H1 (cell line): ENCODE results near the gene PI4K2A. TPM values are rescaled to one million over a fixed set of nuclear protein-coding genes. Genes with fewer than 3 reads are reported as not detected.

Source experiments
- CTCF ChIA-PET: fragments of 300-600 bp; sonication (Branson Sonifier 250); formaldehyde crosslinking; loops from one replicate; lab custom pipeline; 2021; ENCODE audit not compliant: partially characterized antibody; lab: Charles Lee
- POLR2A ChIA-PET: fragments of 300-600 bp; sonication (Branson Sonifier 250); formaldehyde crosslinking; loops from one replicate; lab custom pipeline; 2021; ENCODE audit warnings: inconsistent platforms; ENCODE audit not compliant: partially characterized antibody; lab: Charles Lee
- DNase-seq, 2 experiments: peaks; one replicate each; pipeline versions ENCODE4 v3.0.0 to v3.0.0-alpha.2; 2010 to 2022; ENCODE audit warnings: low spot score in 2 of 2, low read depth in 1 of 2, mixed read lengths in 1 of 2
- FAIRE-seq: peaks from 2 replicates; lab custom pipeline; 2011; peaks lifted over from hg19 to GRCh38; lab: Jason Lieb, UNC
- H2AFZ ChIP-seq: 2 replicates; pipeline ENCODE4 v1.8.1; 2012; ENCODE audit warnings: low read length, inconsistent platforms
- H2AK5ac ChIP-seq: 2 replicates; pipeline ENCODE4 v1.6.1; 2013; ENCODE audit warnings: low read depth, low read length
- H2BK120ac ChIP-seq: replicated peaks from 2 replicates; pipeline ENCODE3; 2013; ENCODE audit warnings: low read depth, low read length, inconsistent platforms
- H2BK12ac ChIP-seq: 2 replicates; pipeline ENCODE4 v1.6.1; 2013; ENCODE audit warnings: low read depth, low read length
- H2BK15ac ChIP-seq: 2 replicates; pipeline ENCODE4 v1.6.1; 2013; ENCODE audit warnings: low read length
- H2BK20ac ChIP-seq: 2 replicates; pipeline ENCODE4 v1.6.1; 2013; ENCODE audit warnings: low read length
- H2BK5ac ChIP-seq: 2 replicates; pipeline ENCODE4 v1.6.1; 2013; ENCODE audit warnings: low read depth, low read length
- H3K14ac ChIP-seq: 2 replicates; pipeline ENCODE4 v1.6.1; 2013; ENCODE audit warnings: inconsistent platforms; ENCODE audit not compliant: insufficient read length
- H3K18ac ChIP-seq: 2 replicates; pipeline ENCODE4 v1.6.1; 2013; ENCODE audit warnings: low read length; ENCODE audit errors: extremely low read depth
- H3K23ac ChIP-seq: 2 replicates; pipeline ENCODE4 v1.6.1; 2013; ENCODE audit warnings: inconsistent platforms; ENCODE audit not compliant: insufficient read length
- H3K23me2 ChIP-seq: 2 replicates; pipeline ENCODE4 v1.6.1; 2013; ENCODE audit warnings: low read depth, low read length
- H3K27ac ChIP-seq: 2 replicates; pipeline ENCODE4 v1.6.1; 2011; ENCODE audit warnings: low read depth, low read length, inconsistent platforms
- H3K27me3 ChIP-seq, 4 experiments: replicated peaks in 1 of 4; 1 replicate in 1 of 4; 2 replicates in 3 of 4; pipeline versions ENCODE4 v1.6.1 to v1.8.1; 2011 to 2013; ENCODE audit warnings: low read length in 3 of 4, mild to moderate bottlenecking in 3 of 4, inconsistent platforms in 2 of 4, mixed read lengths in 2 of 4, moderate library complexity in 1 of 4; ENCODE audit not compliant: control insufficient read depth in 3 of 4, insufficient read depth in 3 of 4; ENCODE audit errors: extremely low read depth in 1 of 4
- H3K36me3 ChIP-seq, 4 experiments: 2 replicates each; pipeline versions ENCODE4 v1.6.1 to v1.8.1; 2011 to 2013; ENCODE audit warnings: mild to moderate bottlenecking in 4 of 4, low read length in 3 of 4, moderate library complexity in 2 of 4, control low read depth in 1 of 4, inconsistent platforms in 1 of 4; ENCODE audit not compliant: insufficient read depth in 4 of 4, control insufficient read depth in 2 of 4
- H3K4ac ChIP-seq: replicated peaks from 2 replicates; pipeline ENCODE3; 2013; ENCODE audit warnings: low read length, low read depth, mixed read lengths, inconsistent platforms; ENCODE audit not compliant: insufficient read length
- H3K4me1 ChIP-seq, 4 experiments: replicated peaks in 1 of 4; 1 replicate in 1 of 4; 2 replicates in 3 of 4; pipeline versions ENCODE4 v1.6.1 to v1.8.1; 2011 to 2013; ENCODE audit warnings: low read length in 3 of 4, inconsistent platforms in 2 of 4, mixed read lengths in 1 of 4; ENCODE audit not compliant: insufficient read depth in 4 of 4, control insufficient read depth in 3 of 4
- H3K4me2 ChIP-seq, 2 experiments: 2 replicates each; pipeline versions ENCODE4 v1.6.1 to v1.8.1; 2011 to 2013; ENCODE audit warnings: low read depth in 2 of 2, low read length in 2 of 2, control low read depth in 1 of 2, inconsistent platforms in 1 of 2, mild to moderate bottlenecking in 1 of 2; ENCODE audit not compliant: insufficient read depth in 1 of 2
- H3K4me3 ChIP-seq, 4 experiments: fragments of 200-600, 300-600 bp in 1 of 4; sonication (generic), shearing (Covaris generic), sonication (Bioruptor Twin) in 1 of 4; 2 replicates each; pipeline versions ENCODE4 v1.5.1 to v1.8.1; 2011 to 2016; ENCODE audit warnings: low read length in 4 of 4, low read depth in 3 of 4, control low read depth in 2 of 4, inconsistent platforms in 2 of 4, mild to moderate bottlenecking in 2 of 4, mixed read lengths in 1 of 4, moderate library complexity in 1 of 4; ENCODE audit not compliant: insufficient read depth in 2 of 4; ENCODE audit errors: extremely low read depth in 1 of 4
- H3K56ac ChIP-seq: replicated peaks from 2 replicates; pipeline ENCODE3; 2013; ENCODE audit warnings: low read depth, mild to moderate bottlenecking, mixed read lengths, low read length, inconsistent platforms; ENCODE audit not compliant: insufficient read length
- H3K79me1 ChIP-seq: 2 replicates; pipeline ENCODE4 v1.6.1; 2013; ENCODE audit warnings: low read depth, low read length, control low read depth
- H3K79me2 ChIP-seq, 2 experiments: 2 replicates each; pipeline versions ENCODE4 v1.6.1 to v1.8.1; 2012 to 2013; ENCODE audit warnings: low read length in 2 of 2, mild to moderate bottlenecking in 2 of 2, inconsistent platforms in 1 of 2; ENCODE audit not compliant: insufficient read depth in 2 of 2, control insufficient read depth in 1 of 2
- H3K9ac ChIP-seq, 4 experiments: replicated peaks in 1 of 4; 1 replicate in 1 of 4; 2 replicates in 3 of 4; pipeline versions ENCODE4 v1.6.1 to v1.8.1; 2011 to 2013; ENCODE audit warnings: low read depth in 3 of 4, low read length in 3 of 4, control low read depth in 2 of 4, mild to moderate bottlenecking in 2 of 4, moderate library complexity in 2 of 4, inconsistent platforms in 1 of 4; ENCODE audit errors: extremely low read depth in 1 of 4
- H3K9me3 ChIP-seq, 2 experiments: 2 replicates each; pipeline versions ENCODE4 v1.6.1 to v1.8.1; 2012 to 2013; ENCODE audit warnings: mild to moderate bottlenecking in 2 of 2, moderate library complexity in 2 of 2, control low read depth in 1 of 2, inconsistent platforms in 1 of 2, low read depth in 1 of 2, low read length in 1 of 2, mixed read lengths in 1 of 2; ENCODE audit not compliant: insufficient read depth in 2 of 2
- H4K20me1 ChIP-seq, 2 experiments: replicated peaks in 1 of 2; 2 replicates each; pipeline versions ENCODE3 to v1.8.1; 2011 to 2013; ENCODE audit warnings: inconsistent platforms in 2 of 2, low read length in 2 of 2, mild to moderate bottlenecking in 1 of 2; ENCODE audit not compliant: insufficient read depth in 2 of 2, control insufficient read depth in 1 of 2
- H4K5ac ChIP-seq: 2 replicates; pipeline ENCODE4 v1.6.1; 2013; ENCODE audit warnings: low read length, low read depth, mixed read lengths, inconsistent platforms; ENCODE audit not compliant: insufficient read length
- H4K8ac ChIP-seq: 2 replicates; pipeline ENCODE4 v1.8.0; 2013; ENCODE audit warnings: mild to moderate bottlenecking, moderate library complexity, low read length, inconsistent platforms; ENCODE audit not compliant: insufficient read depth; ENCODE audit errors: extremely low read depth
- H4K91ac ChIP-seq: replicated peaks from 2 replicates; pipeline ENCODE3; 2013; ENCODE audit warnings: low read length, mixed read lengths, inconsistent platforms; ENCODE audit not compliant: insufficient read length
- CBX8 ChIP-seq: fragments of 300-800, 300-1000 bp; sonication (generic); IDR thresholded peaks from 2 replicates; pipeline ENCODE4 v1.7.1; 2016; ENCODE audit warnings: low read depth, low read length, borderline replicate concordance
- EP300 ChIP-seq, 2 experiments: IDR thresholded peaks; 1 replicate in 1 of 2; 2 replicates in 1 of 2; pipeline ENCODE4 v1.6.1; 2011 to 2012; ENCODE audit warnings: low read depth in 2 of 2, low read length in 2 of 2, mild to moderate bottlenecking in 2 of 2, borderline replicate concordance in 1 of 2, inconsistent platforms in 1 of 2, moderate library complexity in 1 of 2
- EZH2 ChIP-seq: fragments of 200-600 bp; sonication (generic); IDR thresholded peaks from 2 replicates; pipeline ENCODE4 v1.7.1; 2012; ENCODE audit warnings: low read depth, mild to moderate bottlenecking, moderate library complexity, low read length, inconsistent platforms; ENCODE audit not compliant: severe bottlenecking
- GTF2F1 ChIP-seq: IDR thresholded peaks from 2 replicates; pipeline ENCODE4 v1.6.1; 2012; ENCODE audit warnings: low read depth, low read length, improper control_type of control experiment, borderline replicate concordance
- HDAC6 ChIP-seq: IDR thresholded peaks from one replicate; pipeline ENCODE4 v1.7.1; 2012; ENCODE audit warnings: low read depth, mild to moderate bottlenecking, inconsistent platforms, low read length, moderate library complexity
- RAD21 ChIP-seq, 2 experiments: IDR thresholded peaks in 1 of 2; conservative IDR thresholded peaks in 1 of 2; 2 replicates each; pipeline ENCODE4 v1.6.1; 2011; ENCODE audit warnings: low read depth in 2 of 2, low read length in 2 of 2, improper control_type of control experiment in 1 of 2, inconsistent platforms in 1 of 2, mild to moderate bottlenecking in 1 of 2, moderate library complexity in 1 of 2
- SIN3A ChIP-seq, 2 experiments: IDR thresholded peaks in 1 of 2; conservative IDR thresholded peaks in 1 of 2; 2 replicates each; pipeline ENCODE4 v1.6.1; 2011 to 2012; ENCODE audit warnings: low read length in 2 of 2, improper control_type of control experiment in 1 of 2, low read depth in 1 of 2, mild to moderate bottlenecking in 1 of 2
- SIRT6 ChIP-seq: IDR thresholded peaks from one replicate; pipeline ENCODE4 v1.7.1; 2012; ENCODE audit warnings: low read length, inconsistent platforms
- TAF7 ChIP-seq: optimal IDR thresholded peaks from 2 replicates; pipeline ENCODE3; 2011; ENCODE audit warnings: low read depth, mild to moderate bottlenecking, inconsistent platforms, low read length, moderate library complexity, borderline replicate concordance
- WGBS, 2 experiments: shearing (Covaris generic) in 1 of 2; methylation state at CpG; one replicate each; pipeline versions ENCODE4 v1.1.6 to v1.1.7; 2013 to 2015; ENCODE audit warnings: low lambda C conversion rate in 2 of 2, mixed read lengths in 2 of 2, inconsistent platforms in 1 of 2, low coverage in 1 of 2, missing lambda C conversion rate in 1 of 2; ENCODE audit not compliant: insufficient replicate concordance in 2 of 2, insufficient coverage in 1 of 2, insufficient read length in 1 of 2; ENCODE audit errors: extremely low coverage in 1 of 2, missing lambda C conversion rate in 1 of 2; 5-methylcytosine and 5-hydroxymethylcytosine counted together
- polyA plus RNA-seq, 7 experiments: library from polyadenylated mRNA; depleted of rRNA in 3 of 7; stranded (reverse) in 5 of 7; unstranded in 2 of 7; fragments of >200 nt in 5 of 7; fragments of 200-250 nt in 2 of 7; gene quantifications; 1 replicate in 5 of 7; 2 replicates in 1 of 7; 4 replicates in 1 of 7; pipeline versions ENCODE4 v1.2.1 to v1.2.3, GENCODE V29; 2011 to 2013; ENCODE audit warnings: missing spikeins in 2 of 7, mixed read lengths in 2 of 7
- total RNA-seq: library from RNA; stranded (reverse); fragmentation: NEBNext Ultra II Directional; extraction: Animal tissue kit (Norgen Biotek cat#: 25700); gene quantifications from 2 replicates; pipeline ENCODE4 v1.2.1, GENCODE V29; 2021
- TF ChIP-seq, protein P1 (sequence below): IDR thresholded peaks from 2 replicates; pipeline ENCODE4 v1.6.1; 2011; ENCODE audit warnings: low read length, improper control_type of control experiment
- TF ChIP-seq, protein P2 (sequence below): IDR thresholded peaks from 2 replicates; pipeline ENCODE4 v1.6.1; 2011; ENCODE audit warnings: low read depth, mild to moderate bottlenecking, low read length; ENCODE audit not compliant: insufficient read depth

PI4K2A gene
- total and polyA plus RNA-seq, 2 of the 8 experiments (the other 6 are each of a cell fraction or from before 2014, with no cell fraction given), result 20.7 to 21.9 TPM

DNA sequence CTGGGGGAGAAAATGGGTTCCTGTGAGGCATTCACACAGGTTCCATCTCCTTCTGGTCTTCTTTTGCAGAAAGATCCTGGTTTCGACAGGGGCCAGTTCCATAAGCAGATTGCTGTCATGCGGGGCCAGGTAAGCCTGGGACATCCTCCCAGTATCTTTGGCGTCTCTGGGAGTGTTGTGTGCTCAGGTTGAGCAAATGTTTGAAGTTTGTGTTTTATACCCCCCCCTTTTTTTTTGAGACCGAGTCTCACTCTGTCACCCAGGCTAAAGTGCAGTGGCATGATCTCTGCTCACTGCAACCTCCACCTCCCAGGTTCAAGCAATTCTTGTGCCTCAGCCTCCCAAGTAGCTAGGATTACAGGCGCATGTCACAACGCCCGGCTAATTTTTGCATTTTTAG, 26.5 kb downstream of the PI4K2A start:
- H2AFZ ChIP-seq, result no peak overlapping the region
- no peak overlapping the region for H2BK15ac ChIP-seq
- no peak overlapping the region for H3K56ac ChIP-seq
- H2BK20ac ChIP-seq, result no peak overlapping the region
- H3K4me2 ChIP-seq, result no peak overlapping the region
- ChIA-PET CTCF (interaction anchor here (1.6 to 2.6 kb wide), 2 partner anchors 10 to 16 kb away, joined by 5 to 11 read pairs; no protein-coding TSS in a partner anchor), POLR2A (no interaction called here)
- DNase-seq, result no peak
- no peak overlapping the region for H4K91ac ChIP-seq
- H3K27me3 ChIP-seq, result no peaks in the 10 kb centered on the region
- no peaks in the 10 kb centered on the region for H3K9me3 ChIP-seq
- no peak overlapping the region for H2BK5ac ChIP-seq
- no peak for FAIRE-seq
- no peak overlapping the region for H4K5ac ChIP-seq
- H2BK12ac ChIP-seq, result no peak overlapping the region
- no peaks in the 10 kb centered on the region for H3K4me1 ChIP-seq
- H2AK5ac ChIP-seq, result no peak overlapping the region
- WGBS, 2 experiments, result 90% methylated on average over 7 of the region's 7 CpGs; no CpG with 5 or more reads in 1 of the 2 experiments
- H4K20me1 ChIP-seq, result peaks cover 0 to 3% of the 10 kb centered on the region in 2 experiments
- no peak overlapping the region for H3K4ac ChIP-seq
- peaks cover 8 to 46% (median 24%) of the 10 kb centered on the region in 4 experiments; a peak in 7 of 8 replicates for H3K36me3 ChIP-seq
- H3K18ac ChIP-seq, result no peak overlapping the region
- no peak overlapping the region for H3K4me3 ChIP-seq
- no peak overlapping the region for H2BK120ac ChIP-seq
- no peak overlapping the region for H3K14ac ChIP-seq
- no peaks in the 10 kb centered on the region for H3K79me2 ChIP-seq
- no peak overlapping the region for H4K8ac ChIP-seq
- no peak overlapping the region for H3K27ac ChIP-seq
- no peaks in the 10 kb centered on the region for H3K23me2 ChIP-seq
- no peak overlapping the region for H3K23ac ChIP-seq
- H3K9ac ChIP-seq, result no peak overlapping the region
- H3K79me1 ChIP-seq, result no peaks in the 10 kb centered on the region
- no peak for TF ChIP-seq SIN3A (conservative IDR thresholded peaks at IDR 0.05 in 1 of 2, IDR thresholded peaks at IDR 0.05 in 1 of 2; ENCODE audit: low read depth in 1 of 2, low read length in 2 of 2)
- TF ChIP-seq SIRT6, result no peak
- TF ChIP-seq EZH2, result no peak
- TF ChIP-seq, protein P1, sequence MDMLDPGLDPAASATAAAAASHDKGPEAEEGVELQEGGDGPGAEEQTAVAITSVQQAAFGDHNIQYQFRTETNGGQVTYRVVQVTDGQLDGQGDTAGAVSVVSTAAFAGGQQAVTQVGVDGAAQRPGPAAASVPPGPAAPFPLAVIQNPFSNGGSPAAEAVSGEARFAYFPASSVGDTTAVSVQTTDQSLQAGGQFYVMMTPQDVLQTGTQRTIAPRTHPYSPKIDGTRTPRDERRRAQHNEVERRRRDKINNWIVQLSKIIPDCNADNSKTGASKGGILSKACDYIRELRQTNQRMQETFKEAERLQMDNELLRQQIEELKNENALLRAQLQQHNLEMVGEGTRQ, result no peak
- no peak for TF ChIP-seq TAF7
- TF ChIP-seq, protein P2, sequence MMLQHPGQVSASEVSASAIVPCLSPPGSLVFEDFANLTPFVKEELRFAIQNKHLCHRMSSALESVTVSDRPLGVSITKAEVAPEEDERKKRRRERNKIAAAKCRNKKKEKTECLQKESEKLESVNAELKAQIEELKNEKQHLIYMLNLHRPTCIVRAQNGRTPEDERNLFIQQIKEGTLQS, result no peak
- no peak for TF ChIP-seq GTF2F1
- TF ChIP-seq RAD21 (IDR thresholded peaks at IDR 0.05 in 1 of 2, conservative IDR thresholded peaks at IDR 0.05 in 1 of 2; ENCODE audit: low read depth in 2 of 2, low read length in 2 of 2), result no peak
- TF ChIP-seq EP300 (IDR thresholded peaks at IDR 0.05; ENCODE audit: borderline replicate concordance in 1 of 2, low read depth in 2 of 2, low read length in 2 of 2), result no peak
- no peak for TF ChIP-seq HDAC6
- TF ChIP-seq CBX8, result no peak
